Right lobe of liver (tissue), 6 donors: ENCODE measurements around the gene SLC27A2. TPM values are rescaled to one million over a fixed set of nuclear protein-coding genes. Genes with fewer than 3 reads are reported as not detected.

Experiments used
- ATAC-seq, 4 donors: fragments of 200-7000 bp; cut with Tn5 transposase; one replicate each; pipeline ENCODE4 v1.9.1; 2020; ENCODE audit warnings: mild to moderate bottlenecking in 4 of 4, moderate library complexity in 4 of 4
- DNase-seq, 3 donors: peaks; one replicate each; pipeline ENCODE4 v3.0.0-alpha.2; 2020
- H3K27ac ChIP-seq, 3 donors: fragments of 200-600 bp; one replicate each; pipeline ENCODE4 v1.8.0; 2022
- H3K27me3 ChIP-seq, 2 donors: fragments of 200-600 bp; one replicate each; pipeline ENCODE4 v1.8.0; 2022
- H3K36me3 ChIP-seq, 4 donors: fragments of 200-600 bp; sonication (generic) in 1 of 4; one replicate each; pipeline versions ENCODE4 v1.5.1 to v1.8.0; 2017 to 2022; ENCODE audit warnings: control low read depth in 1 of 4
- H3K4me1 ChIP-seq, 4 donors: fragments of 200-600 bp; sonication (generic) in 1 of 4; one replicate each; pipeline versions ENCODE4 v1.5.1 to v1.8.0; 2017 to 2022; ENCODE audit warnings: control low read depth in 1 of 4
- H3K4me3 ChIP-seq, 3 donors: fragments of 200-600 bp; one replicate each; pipeline ENCODE4 v1.8.0; 2022
- H3K9me3 ChIP-seq, 4 donors: fragments of 200-600 bp; sonication (generic) in 1 of 4; one replicate each; pipeline versions ENCODE4 v1.5.1 to v1.8.0; 2017 to 2022; ENCODE audit warnings: control low read depth in 1 of 4
- POLR2A ChIP-seq: fragments of 450-650 bp; IDR thresholded peaks from one replicate; pipeline ENCODE4 v1.6.1; 2017; ENCODE audit warnings: antibody characterized with exemption, mild to moderate bottlenecking
- WGBS: methylation state at CpG from one replicate; pipeline ENCODE4 v1.1.6; 2018; ENCODE audit warnings: low coverage, low lambda C conversion rate; ENCODE audit not compliant: insufficient coverage; ENCODE audit errors: missing lambda C conversion rate; 5-methylcytosine and 5-hydroxymethylcytosine counted together
- intact Hi-C, 2 donors: fragments of 100-400 bp; cut with DNase I; formaldehyde crosslinking; loops; one replicate each; pipeline versions ENCODE4 v1.11.2 to v1.14.1; 2022
- small RNA-seq, 2 experiments: library from RNA; depleted of rRNA; stranded (forward); fragments of <200 nt; gene quantifications; one replicate each; pipeline ENCODE3, GENCODE V24; 2016
- total RNA-seq, 6 experiments: library from RNA; depleted of rRNA in 2 of 6; stranded (reverse); fragments of >200 nt in 2 of 6; fragmentation: NEBNext Ultra II Directional in 3 of 6; extraction: Animal tissue kit (Norgen Biotek cat#: 25700) in 3 of 6; gene quantifications; one replicate each; pipeline versions ENCODE4 v1.1.0 to v1.2.4, GENCODE V29; 2016 to 2023
- donor health status: DM: no; HTN: yes; CAD: no.
- donor health status: DM: no; HTN: no; CAD: no.
- donor health status: DM: no; HTN: no; CAD: no.
- donor health status: DM: no; HTN: yes; CAD: no.
- donor health status: DM: no; HTN: yes; CAD: no.

Gene SLC27A2
- total RNA-seq, 6 experiments from 2014 or later: 76.8 to 366 (median 172) TPM

GRCh38 chr15:50281427-50281826 lies 99.4 kb downstream of the SLC27A2 start:
- no peak for TF ChIP-seq POLR2A
- ATAC-seq (no peak), DNase-seq (no peak)
- Histone ChIP-seq H3K9me3 (no peaks in the 10 kb centered on the region), H3K4me1 (no peaks in the 10 kb centered on the region), H3K4me3 (no peak overlapping the region), H3K36me3 (peaks cover 0 to 8% (median 0%) of the 10 kb centered on the region in 4 donors), H3K27ac (no peak overlapping the region), H3K27me3 (no peaks in the 10 kb centered on the region)
- intact Hi-C loops: no loop called here
- WGBS: 86% methylated on average over 4 of the region's 5 CpGs

Small RNA genes lying within 50 kb of the gene (small RNA-seq; reads per million reads assigned to genes)
- gene RF00019: 0 reads per million in 2 experiments

Other genes with a start within 250 kb of the SLC27A2 start
- gene ATP8B4, start 63.0 kb upstream of the SLC27A2 start, total RNA-seq: 10 to 100 TPM in 1 of 6 experiments, 1 to 10 TPM in 5; 4.5 to 10.1 (median 6.7) TPM
- under 1 TPM in 3 of 6 experiments, not detected in 3; 0.26 to 0.47 (median 0.34) TPM for gene HDC, start 83.5 kb downstream of the SLC27A2 start, total RNA-seq
- gene GABPB1, start 173.0 kb downstream of the SLC27A2 start, total RNA-seq: 10 to 100 TPM in 2 of 6 experiments, 1 to 10 TPM in 4; 5.4 to 10.5 (median 9.4) TPM
- gene USP8, start 242.2 kb downstream of the SLC27A2 start, total RNA-seq: 10 to 100 TPM; 26.0 to 38.7 (median 34.6) TPM